ENCODE data around the gene EYS.

Gene EYS

GRCh38 chr6:63677282-63677681 lies 2029.7 kb downstream of the EYS start:
- DNase-seq = no peak

- DNase-seq = no peak
These were observed 2030.5 kb downstream of the EYS start for GRCh38 chr6:63676412-63677114.

GRCh38 chr6:63675138-63675537 lies 2031.9 kb downstream of the EYS start:
- no peak for DNase-seq

DNA sequence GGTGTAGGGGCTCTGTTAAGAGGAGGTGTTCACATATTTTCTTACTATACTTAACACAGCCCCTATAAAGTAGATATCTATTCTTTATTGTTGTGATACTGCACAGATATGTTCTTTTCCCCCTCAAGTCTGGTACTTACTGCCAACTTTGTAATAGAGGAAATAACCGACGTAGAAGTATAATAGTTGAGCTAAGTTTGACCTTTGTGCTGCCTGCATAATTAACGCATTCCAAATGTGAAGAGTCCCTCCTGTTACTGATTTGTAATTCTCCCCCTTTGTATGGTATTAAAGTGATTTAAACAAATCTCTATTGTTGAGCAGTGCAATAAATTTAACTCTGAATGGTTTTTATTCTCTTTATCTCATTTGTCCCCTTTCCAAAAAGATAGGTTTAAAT lies 2032.4 kb downstream of the EYS start:
- DNase-seq = no peak

DNA sequence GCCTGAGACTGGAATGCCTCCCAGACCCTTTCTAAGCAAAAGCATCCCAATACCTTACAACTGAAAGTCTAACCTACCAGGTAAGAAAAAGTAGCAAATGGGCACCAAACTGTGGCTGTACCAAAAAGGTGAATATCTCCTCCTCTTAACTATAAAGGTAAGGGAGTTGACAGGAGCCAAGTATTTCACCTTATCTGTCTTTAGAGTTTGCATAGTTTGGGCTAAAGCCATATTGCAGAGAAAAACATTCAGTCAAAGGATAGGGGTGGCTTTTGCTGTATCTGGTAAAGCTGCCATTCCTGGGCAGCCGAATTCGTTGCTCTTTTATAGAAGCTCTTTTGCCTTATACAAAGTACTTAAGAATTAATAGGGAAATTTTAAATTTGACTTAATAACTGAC lies 2033.3 kb downstream of the EYS start:
- no peak for DNase-seq

DNA sequence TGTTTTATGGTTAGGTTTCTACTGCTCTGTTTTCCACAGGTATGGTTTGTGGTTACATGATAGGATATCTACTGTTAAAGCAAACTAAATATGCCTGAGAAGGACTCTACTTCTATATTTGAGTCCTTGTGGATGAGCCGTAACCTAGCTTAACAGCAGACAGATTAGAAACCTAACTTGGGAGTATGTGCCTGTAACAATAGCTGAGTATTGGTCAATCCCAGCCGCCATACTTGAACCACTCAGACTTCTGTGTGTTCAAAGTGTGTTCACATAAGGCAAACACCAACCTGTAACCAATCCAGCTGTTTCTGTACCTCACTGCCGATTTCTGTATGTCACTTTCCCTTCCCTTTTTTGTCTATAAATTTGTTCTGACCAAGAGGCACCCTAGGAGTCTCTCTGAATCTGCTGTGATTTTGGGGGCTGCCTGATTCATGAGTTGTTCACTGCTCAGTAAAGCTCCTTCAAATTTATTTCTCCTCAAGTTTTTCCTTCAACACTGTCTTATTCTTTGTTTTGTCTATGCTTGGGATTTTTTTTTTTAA lies 2034.4 kb downstream of the EYS start:
- no peak for DNase-seq

DNA sequence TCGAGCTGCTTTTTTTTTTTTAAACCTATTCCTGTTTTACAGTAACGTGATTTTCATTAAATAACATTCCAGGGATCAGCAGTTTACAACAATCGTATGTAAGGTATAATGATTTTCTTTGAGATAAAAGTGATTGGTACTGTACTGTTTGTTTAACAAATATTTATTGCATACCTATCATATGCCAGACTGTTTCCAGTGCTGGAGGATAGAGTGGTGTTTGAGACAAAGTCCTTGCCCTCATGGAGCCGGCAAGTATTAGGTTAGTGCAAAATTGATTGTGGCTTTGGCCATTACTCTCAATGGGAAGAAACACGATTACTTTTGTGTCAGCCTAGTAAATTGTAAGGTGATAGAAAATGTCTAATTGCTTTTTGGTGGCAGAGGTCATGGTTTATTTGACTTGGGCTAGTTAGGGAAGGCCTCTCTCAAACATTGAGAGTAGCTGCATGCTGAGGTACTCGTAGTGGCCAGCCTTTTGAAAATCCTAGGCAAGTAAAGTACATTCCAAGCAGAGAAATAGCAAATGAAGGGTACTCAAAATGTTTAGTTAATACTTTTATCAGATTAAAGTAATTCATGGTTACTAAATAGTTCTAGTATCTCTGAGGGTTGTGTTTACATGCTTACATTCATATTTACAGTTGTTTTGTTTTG lies 2035.8 kb downstream of the EYS start:
- no peak for DNase-seq

Measured in RPMI8226 (cell line).